Suprapubic skin (tissue), 4 donors: ENCODE results near the gene RASA1.

Source experiments
- CTCF ChIP-seq, 2 donors: fragments of 200-600 bp in 1 of 2; fragments of 450-650 bp in 1 of 2; sonication (generic) in 1 of 2; IDR thresholded peaks; one replicate each; pipeline ENCODE4 v1.5.1; 2016 to 2019; ENCODE audit warnings: antibody characterized with exemption in 2 of 2, mild to moderate bottlenecking in 1 of 2, moderate library complexity in 1 of 2
- EP300 ChIP-seq: sonication (generic); formaldehyde crosslinking; IDR thresholded peaks from one replicate; pipeline ENCODE4 v1.6.1; 2017; ENCODE audit warnings: antibody characterized with exemption
- POLR2A ChIP-seq, 2 donors: fragments of 450-650 bp; IDR thresholded peaks; one replicate each; pipeline ENCODE4 v1.6.1; 2017; ENCODE audit warnings: antibody characterized with exemption in 2 of 2, mild to moderate bottlenecking in 2 of 2, moderate library complexity in 2 of 2
- POLR2AphosphoS5 ChIP-seq, 3 donors: sonication (generic); formaldehyde crosslinking; IDR thresholded peaks; one replicate each; pipeline ENCODE4 v1.6.1; 2017; ENCODE audit warnings: antibody characterized with exemption in 3 of 3

DNA sequence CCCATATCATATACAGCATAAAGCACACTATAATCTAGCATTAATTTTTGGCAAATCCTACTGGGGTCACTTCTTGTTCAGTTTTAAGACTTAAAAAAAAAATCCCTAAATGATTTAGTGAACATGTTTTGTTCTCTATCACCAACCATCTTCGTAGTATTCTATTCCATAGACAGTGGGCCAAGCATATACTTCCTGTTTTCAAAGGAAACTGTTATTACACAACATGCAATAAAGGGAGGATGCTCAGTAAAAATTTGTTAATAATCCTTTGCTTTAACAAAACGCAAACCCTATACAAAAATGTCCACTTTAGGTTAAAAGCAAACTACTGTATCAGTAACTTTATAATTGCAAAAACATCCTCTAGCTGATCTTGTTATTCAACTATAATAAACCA is 132.0 kb downstream of the RASA1 start:
- no peak for TF ChIP-seq POLR2A (IDR thresholded peaks at IDR 0.05)
- no peak for TF ChIP-seq CTCF (IDR thresholded peaks at IDR 0.05)
- no peak for TF ChIP-seq POLR2AphosphoS5 (IDR thresholded peaks at IDR 0.05)
- TF ChIP-seq EP300 = no peak
